HG02588 (cell line): ENCODE data around the gene METTL9.
"Not testable (repeated sequence)": the region's sequence is repeated elsewhere in the genome, so short reads cannot be mapped to it uniquely, and the experiment has no call there.

Experiments
- ATAC-seq: cut with Tn5 transposase; IDR thresholded peaks from one replicate; pipeline ENCODE4 v1.9.1; 2021; ENCODE audit warnings: mild to moderate bottlenecking, moderate library complexity; ENCODE audit not compliant: unreplicated experiment

Gene METTL9

GRCh38 chr16:21599122-21600030 is at the start of gene METTL9:
METTL9 (plus strand) TSS chr16:21599577; CDS start chr16:21599734, 157 bp downstream.
- peak; percentile 87 for ATAC-seq

GRCh38 chr16:21549975-21550374 is 49.4 kb upstream of the METTL9 start:
- not testable (repeated sequence) for ATAC-seq

- ATAC-seq = not testable (repeated sequence)
Observed at GRCh38 chr16:21550435-21550834, 48.9 kb upstream of the METTL9 start.

GRCh38 chr16:21551076-21551475 is 48.3 kb upstream of the METTL9 start:
- not testable (repeated sequence) for ATAC-seq

GRCh38 chr16:21551600-21551999 is 47.8 kb upstream of the METTL9 start:
- not testable (repeated sequence) for ATAC-seq

GRCh38 chr16:21553481-21554296 is 45.7 kb upstream of the METTL9 start:
- not testable (repeated sequence) for ATAC-seq

GRCh38 chr16:21554795-21555585 is 44.4 kb upstream of the METTL9 start:
- peak; percentile 93 for ATAC-seq

- not testable (repeated sequence) for ATAC-seq
Observed at GRCh38 chr16:21555621-21556020, 43.8 kb upstream of the METTL9 start.

- not testable (repeated sequence) for ATAC-seq
Observed at GRCh38 chr16:21556026-21556595, 43.3 kb upstream of the METTL9 start.

GRCh38 chr16:21556651-21557241 is 42.6 kb upstream of the METTL9 start:
- not testable (repeated sequence) for ATAC-seq

GRCh38 chr16:21560462-21560861 is 38.9 kb upstream of the METTL9 start:
- ATAC-seq = no peak

GRCh38 chr16:21563676-21564075 is 35.7 kb upstream of the METTL9 start:
- no peak for ATAC-seq

GRCh38 chr16:21564367-21564766 is 35.0 kb upstream of the METTL9 start:
- not testable (repeated sequence) for ATAC-seq

GRCh38 chr16:21565507-21565860 is 33.9 kb upstream of the METTL9 start:
- ATAC-seq = no peak

- ATAC-seq = no peak
Observed at GRCh38 chr16:21565861-21566669, 33.3 kb upstream of the METTL9 start.

- no peak for ATAC-seq
Observed at GRCh38 chr16:21566891-21567414, 32.4 kb upstream of the METTL9 start.

- ATAC-seq = not testable (repeated sequence)
Observed at GRCh38 chr16:21567496-21567895, 31.9 kb upstream of the METTL9 start.

- ATAC-seq = no peak
Observed at GRCh38 chr16:21568502-21569189, 30.7 kb upstream of the METTL9 start.

GRCh38 chr16:21570676-21571017 is 28.7 kb upstream of the METTL9 start:
- no peak for ATAC-seq
